HG03521 (cell line): ENCODE results near the gene JHY.

Experiments used
- ATAC-seq: cut with Tn5 transposase; IDR thresholded peaks from one replicate; pipeline ENCODE4 v1.9.1; 2021; ENCODE audit warnings: mild to moderate bottlenecking, moderate library complexity; ENCODE audit not compliant: unreplicated experiment

Gene JHY

DNA sequence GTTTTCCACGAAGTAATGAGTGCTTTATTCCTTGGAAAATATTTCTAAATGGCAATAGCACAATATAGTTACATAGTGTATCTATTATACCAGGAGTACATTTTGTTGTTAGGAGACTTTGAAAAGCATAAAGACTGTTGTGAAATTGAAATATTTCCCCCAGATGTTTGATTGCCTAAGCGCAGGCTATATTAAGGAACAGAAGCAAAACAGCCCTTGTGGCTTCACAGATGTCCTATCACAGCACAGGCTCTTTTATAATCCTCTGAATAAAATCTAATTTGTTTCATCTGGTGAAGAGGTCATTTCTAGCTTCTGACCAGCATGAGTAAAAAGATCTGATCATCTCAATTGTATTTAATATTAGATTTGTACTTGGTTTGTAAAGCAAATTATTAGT lies 50.9 kb downstream of the JHY start:
- ATAC-seq, result no peak

DNA sequence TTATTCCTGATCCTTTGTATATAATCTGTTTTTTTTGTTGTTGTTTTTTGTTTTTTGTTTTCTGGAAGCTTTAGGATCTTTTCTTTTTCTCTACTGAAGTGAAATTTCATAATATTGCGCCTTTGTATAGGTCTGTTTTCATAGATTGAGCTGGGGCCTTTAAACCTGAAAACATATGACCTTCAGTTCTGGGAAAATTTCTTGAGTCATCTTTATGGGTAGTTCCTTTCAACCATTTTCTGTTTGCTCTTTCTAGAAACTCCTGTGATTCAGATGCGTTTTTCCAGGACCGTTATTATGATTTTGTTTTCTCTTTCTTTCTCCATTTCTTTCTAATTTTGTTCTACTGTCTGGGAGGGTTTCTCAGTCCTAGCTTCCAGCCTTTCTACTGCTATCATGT lies 55.4 kb downstream of the JHY start:
- no peak for ATAC-seq

DNA sequence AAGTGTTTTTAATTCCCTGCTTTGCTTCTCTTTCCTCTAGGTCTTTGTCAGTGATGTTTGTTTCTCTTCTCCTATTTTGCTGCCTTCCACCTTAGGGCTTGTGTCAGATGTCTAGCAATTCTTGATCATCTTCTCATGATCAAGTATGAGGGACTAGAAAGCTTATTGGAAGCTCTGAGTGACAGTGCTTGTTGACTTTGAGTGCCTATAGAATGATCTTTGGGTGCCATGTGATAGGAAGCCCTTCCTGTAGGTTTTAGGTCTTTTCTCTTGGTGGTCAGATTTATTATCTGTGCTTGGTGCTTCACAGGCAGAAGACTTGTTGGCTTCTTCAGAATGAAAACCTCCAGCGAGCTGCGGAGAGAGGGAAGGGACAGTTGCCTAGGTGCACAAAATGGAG lies 56.0 kb downstream of the JHY start:
- ATAC-seq, result no peak

DNA sequence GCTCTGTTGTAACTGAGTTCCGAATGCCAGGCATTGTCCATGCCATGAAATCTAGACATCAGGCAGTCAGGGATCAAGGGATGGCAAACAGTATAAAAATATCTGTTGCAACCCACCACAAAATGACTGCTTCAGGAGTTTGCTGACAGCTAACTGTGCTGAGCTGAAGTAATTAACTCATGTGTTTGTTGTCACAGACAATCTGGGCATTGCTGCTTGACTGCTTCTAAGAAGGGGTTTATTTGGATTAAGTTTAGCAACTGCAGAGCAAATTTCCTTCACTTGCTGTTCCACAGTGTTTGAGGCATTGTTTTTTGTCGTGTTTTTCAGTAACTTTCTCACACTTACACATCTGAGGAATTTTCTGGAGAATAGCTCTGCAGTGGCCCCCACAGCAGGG lies 68.7 kb downstream of the JHY start:
- no peak for ATAC-seq

DNA sequence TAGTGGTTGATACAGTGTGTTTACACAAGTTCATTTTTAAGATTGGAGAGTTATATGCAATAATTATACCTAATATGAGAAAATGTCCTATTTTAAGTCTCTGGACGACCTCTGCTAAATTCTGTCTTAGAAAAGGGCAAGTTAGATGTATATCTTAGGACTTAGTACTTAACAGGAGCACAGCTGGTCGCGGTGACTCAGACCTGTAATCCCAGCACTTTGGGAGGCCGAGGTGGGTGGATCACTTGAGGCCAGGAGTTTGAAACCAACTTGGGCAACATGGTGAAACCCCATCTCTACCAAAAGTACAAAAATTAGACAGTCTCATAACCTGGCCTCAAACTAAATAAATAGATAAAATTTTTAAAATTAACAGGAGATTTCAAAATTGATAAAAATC lies 71.9 kb downstream of the JHY start:
- no peak for ATAC-seq

DNA sequence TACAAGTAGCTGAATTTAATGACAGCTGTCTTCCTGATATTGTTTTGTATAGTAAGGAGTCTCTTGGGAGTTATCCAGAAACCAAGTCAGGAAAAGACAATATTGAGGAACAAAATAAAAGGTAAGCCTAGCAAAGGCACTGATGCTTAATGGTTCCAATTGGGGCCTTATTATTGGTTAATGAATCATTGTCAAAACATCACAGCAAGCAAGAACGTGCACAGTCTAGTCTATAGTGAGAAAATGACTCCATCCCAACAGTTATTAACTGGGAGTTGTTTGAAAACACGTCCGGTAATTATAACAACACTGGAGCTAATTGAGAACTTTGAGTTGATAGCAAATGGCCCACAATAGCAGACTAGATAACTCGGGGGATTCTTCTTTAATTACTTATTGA lies 81.4 kb downstream of the JHY start:
- no peak for ATAC-seq

DNA sequence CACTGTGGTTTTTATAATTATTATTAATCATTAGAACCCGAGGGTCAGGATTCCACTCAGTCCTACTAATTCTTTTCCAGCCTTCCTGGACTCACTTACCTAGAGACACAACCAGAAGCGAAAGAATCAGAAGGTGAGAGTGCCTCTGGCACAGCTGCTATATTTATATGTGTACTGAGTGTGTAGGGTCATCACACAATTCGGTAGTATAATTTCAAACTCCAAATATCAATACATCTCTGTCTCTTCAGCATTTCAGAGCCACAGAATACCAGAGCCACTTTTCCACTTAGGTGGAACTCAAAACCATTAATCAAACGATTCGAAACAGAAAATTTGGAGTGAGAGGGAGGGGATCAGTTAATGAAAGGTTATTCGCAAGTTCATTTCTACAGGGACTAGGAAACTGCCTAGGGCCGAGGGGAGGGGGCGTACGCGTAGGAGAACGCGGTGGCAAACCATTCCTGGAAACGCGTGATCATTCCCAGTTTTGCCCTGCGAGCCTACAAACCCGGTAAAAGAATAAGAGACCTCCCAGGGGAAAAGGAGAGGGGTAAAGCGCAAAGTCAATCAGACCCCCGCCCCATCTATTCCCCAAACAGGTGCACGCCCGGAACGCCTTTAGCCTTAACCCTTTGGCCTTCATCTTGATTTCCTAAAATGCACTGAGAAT lies 93.6 kb downstream of the JHY start:
- no peak for ATAC-seq

DNA sequence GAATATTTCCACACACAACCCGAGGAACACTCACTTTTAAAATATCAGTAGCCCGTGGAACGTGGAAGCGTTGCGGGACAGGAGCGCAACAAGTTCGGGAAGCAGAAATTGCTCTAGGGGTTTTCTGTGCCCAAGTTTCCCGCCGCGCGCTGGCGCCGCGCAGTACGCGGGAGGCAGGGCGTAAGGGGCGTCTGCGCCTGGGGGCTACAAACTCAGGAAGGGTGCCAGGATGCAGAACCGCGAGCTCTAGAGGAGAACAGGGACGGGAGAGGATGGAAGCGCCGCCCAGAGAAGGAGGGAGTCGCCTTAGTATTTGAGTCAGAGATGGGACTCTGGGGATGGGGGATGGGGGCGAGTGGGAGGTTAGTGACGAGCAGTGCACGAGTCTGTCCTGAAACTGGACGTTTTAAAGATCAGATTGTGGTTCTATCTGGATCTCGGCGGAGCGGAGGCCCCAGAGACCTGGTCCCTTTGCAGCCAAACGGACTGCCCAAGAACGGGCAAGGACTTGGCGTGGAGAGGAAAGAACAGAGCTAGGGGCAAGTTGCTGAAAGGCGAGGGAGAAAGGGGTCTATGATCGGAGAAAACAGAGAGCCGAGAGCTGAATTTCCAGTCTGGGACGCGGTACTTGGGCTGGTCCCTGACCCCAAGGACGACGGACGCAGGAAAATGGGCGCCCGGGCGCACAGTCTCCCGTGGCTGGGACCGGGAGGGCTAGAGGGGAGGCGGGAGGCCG lies 94.3 kb downstream of the JHY start:
- ATAC-seq, result no peak

DNA sequence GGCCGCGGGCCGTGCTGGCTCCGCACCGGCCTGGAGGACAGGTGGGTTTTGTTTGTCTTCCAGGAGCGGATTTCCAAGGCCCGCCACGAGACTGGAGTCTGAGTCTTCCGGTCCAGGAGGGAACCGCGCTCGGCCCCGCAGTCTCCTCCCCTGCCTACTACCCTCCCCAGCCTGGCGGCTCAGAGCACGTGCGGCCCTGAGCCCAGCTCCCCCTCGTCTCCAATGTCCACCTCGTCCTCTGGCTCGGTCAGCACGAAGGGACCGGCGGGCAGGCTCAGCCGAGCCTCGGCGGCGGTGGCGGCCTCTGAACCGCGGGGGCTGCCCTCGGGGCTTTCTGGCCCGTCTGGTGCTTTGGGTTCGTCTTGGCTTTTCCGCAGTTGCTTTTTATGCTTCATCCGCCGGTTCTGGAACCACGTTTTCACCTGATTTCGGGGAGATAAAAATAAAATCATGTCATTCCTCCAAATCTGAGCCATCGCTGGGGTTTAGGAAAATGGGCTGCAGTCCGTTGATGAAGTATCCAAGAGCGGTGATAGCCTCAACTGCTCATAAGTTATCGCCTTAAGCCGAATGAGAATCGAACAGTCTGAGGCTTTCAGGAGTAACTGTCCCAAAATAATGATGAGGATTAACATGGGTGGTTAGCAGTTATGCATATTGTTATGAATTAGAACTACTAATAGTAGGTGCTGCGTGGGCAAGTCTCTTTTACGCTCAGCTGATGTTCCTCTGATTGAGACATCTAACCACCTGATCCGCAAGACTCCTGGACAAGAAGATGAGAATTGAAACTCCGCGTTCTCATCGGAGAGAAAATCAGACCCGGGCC lies 95.1 kb downstream of the JHY start:
- ATAC-seq, result no peak

DNA sequence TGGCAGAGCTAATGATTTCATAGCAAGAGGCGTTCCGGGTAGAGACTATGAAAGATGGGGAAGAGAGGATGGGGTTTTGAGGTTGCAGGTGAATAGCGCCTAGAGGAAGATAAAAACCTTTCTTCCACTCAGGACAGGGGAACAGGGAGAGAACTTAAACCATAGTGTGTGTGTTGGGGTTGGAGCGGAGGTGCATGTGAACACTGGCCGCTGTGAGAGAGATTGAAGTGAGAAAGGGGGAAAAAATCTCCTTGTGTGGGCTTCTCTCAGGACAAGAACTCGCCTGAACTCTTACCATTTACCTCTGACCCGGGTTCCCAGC lies 95.7 kb downstream of the JHY start:
- ATAC-seq, result no peak

DNA sequence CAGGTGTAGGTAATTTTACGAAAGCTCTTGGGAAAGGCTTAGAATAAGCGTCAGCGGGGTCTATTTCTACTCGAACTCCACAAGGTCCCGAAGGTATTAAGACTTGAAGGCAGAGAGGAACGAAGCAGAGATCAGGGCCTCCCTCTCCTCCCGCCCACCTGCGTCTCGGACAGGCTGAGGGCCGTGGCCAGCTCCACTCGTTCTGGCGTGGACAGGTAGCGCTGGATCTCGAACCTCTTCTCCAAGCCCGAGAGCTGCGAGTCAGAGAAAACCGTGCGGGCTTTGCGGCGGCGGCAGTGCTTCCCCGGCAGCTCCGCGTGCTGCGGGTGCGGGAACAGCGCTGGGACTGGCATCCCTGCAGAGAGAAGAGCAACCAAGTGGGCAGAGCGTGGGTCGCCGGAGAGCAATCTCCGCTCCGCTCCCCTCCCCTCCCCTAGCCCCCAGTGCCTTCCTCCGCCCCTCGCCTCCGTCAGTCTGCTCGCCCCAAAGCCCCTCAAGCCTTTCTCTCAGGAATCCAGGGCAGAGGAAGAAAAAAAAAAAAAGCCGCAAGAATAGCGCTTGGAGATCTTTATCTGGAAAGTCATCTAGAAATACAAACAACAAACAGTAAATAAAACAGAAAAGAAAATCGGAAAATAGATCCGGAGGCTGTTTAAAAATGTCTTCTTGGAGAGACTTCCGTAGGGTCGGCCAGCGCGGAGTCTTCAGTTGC lies 96.7 kb downstream of the JHY start:
- ATAC-seq, result no peak

DNA sequence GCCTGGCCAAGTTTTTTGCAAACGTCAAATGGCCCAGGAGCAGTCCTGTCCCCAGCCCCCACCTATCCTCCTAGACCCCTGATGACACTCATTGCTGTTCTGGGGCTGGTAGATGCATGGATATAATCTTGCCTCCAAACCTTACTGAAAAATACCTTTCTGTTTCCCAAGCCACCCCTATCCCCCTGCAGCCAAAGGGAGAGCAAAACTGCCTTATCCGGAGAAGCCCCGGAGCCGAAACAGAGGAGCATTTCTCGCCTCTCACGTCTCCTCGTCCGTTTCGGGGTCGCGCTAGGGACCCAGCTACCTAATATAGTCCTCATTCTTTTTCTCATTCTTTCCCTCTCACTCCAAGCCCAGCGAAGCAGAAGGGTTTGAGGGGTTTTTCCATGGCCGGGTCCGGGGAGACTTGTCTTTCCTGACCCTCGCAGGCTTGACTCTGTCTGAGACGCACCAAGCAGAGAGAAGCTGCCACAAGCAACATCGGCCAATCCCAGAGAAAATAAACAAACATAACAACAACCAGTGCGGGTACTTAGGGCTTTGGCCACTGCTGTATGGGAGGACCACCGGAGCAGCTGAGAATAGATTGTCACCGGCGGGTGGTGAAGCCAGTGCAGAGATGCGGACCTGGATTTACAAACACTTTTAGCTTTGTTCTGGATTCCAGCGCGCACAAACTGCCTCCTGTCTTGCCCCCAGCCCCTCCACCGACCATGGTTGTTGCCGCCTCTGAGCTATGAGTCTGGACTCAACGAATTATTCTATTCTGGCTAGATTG lies 97.4 kb downstream of the JHY start:
- ATAC-seq, result no peak

DNA sequence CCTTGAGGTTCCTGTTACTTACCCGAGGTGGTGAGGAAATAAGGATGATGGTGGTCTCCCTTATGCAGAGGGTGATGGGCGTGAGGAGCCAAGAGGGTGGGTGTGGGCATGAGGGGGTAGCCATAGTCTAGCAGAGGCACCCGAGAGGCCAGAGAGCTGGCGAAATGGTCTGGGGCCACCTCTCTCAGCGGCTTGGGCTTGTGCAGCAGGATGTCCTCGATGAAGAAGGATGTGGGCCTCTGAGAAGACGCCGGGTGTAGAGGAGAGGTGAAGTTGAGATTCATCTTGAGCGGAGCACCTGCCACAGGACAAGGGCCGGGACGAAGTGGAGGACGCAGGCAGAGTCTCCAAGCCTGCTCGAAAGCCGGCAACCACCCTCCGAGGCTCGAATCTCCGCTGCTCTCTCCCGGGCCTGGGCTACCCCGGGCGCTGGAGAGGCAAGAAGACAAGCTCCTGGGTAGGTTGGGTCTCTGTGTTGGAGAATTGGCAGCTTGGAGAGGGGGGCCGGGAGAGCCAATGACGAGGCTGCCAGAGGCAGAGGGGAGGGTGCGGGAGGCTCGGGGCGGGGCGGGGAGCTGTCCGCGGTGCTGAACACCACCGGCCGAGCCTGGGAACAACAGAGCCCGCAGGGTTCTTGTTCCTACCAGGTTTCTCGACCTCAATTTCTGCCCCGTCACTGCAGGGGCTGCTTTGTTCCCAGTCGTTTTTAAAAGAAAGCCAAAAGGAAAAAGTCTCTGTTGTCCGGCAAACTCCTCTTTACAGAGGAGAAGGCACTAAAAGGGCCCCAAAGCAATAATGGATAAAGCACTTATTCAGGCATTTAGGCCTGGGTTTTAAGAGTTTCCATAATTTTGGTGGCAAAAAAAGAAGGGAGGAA lies 99.1 kb downstream of the JHY start, which contains the start of gene BSX:
BSX (minus strand) TSS at position 447 of the 877 bp plus-strand sequence; CDS start at position 284, 163 bp downstream.
- ATAC-seq, result no peak

DNA sequence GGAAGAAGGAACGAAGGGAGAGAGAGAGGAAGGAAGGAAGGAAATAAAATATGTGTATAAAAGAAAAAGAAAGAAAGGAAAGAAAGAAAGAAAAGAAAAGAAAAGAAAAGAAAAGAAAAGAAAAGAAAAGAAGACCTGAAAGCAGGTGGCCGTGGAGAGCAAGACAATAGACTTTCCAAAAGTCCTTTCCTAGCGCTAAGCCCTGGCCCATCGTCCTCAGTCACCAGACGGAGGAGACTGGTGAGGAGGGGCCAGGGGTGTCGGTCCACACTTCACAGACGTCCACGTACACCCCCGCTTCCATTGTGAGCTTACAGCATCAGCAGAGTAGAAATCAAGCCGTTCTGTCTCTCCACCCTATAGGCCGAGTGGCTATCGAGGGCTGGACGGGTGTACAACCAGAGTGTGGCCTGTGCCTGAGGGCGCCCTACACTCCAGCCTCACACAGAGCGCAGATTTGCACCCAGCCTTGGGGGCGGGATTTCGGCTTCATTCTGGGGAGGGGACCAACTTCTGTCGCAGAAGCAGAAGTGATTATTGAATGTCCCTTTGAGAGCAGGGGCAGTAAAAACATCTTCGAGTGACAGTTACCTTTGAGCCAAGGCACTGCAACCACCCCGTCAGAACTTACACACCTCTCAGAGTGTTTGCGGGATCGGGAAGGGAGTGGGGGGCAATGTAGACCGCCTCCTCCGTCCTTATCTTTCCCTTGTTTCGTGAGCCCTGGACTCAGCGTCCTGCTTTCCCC lies 101.1 kb downstream of the JHY start:
- ATAC-seq, result no peak

DNA sequence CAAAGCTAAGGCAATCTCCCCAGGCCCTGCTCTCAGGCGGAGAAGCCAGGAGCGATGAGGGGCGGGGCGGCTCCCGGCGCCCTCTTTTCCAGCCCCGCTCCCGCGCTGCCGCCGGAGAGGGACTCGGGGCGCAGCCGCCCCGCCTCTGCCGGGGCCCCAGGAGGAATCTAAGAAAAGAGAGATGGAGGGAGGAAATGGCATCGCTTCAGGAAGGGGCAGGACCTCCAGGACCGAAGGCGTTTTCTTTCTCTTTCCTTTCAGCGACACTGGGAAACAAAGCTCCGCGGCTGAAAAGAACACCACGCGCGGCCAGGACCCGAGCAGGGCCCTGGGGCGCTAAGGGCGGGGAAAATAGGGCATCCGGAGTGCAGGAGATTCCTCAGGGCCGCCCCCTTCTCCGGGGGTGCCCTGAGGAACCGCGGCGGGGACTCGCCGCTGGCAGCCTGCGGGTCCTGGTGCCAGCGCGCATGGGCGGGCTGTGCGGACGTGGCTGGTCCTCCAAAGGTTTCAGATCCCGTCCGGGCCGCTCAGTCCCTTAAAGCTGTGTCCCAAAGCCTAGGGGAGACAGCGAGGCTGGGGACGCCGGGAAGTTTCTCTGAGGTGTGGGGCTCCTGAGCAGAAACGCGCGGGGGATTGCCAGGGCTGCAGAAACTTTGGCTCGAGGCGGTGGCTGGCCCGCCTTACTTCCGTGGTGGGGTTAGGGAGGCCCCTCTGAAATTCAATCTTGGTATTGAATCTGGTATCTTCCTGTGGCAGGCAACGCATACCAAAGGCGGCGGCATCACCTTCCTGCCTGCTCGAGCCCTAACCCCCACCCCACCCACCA lies 101.8 kb downstream of the JHY start:
- no peak for ATAC-seq

DNA sequence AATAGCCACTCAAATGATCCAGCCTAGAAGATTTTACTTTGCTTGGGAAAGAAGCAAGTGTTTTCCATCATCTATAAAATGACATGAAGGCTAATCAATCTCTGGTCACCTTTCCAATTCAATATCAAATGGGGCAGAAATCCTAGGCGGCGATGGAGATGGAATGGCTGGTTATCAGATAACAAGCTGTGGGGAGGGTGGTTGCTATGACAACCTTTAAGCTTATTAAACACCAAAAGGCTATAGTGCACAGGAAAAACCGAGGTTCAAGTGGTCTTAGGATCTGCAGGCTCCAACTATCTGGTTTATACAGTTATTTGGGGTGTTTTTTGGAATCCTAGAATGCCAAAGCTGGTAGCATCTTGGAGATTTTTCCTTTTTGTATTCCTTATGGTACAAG lies 113.0 kb downstream of the JHY start:
- no peak for ATAC-seq

DNA sequence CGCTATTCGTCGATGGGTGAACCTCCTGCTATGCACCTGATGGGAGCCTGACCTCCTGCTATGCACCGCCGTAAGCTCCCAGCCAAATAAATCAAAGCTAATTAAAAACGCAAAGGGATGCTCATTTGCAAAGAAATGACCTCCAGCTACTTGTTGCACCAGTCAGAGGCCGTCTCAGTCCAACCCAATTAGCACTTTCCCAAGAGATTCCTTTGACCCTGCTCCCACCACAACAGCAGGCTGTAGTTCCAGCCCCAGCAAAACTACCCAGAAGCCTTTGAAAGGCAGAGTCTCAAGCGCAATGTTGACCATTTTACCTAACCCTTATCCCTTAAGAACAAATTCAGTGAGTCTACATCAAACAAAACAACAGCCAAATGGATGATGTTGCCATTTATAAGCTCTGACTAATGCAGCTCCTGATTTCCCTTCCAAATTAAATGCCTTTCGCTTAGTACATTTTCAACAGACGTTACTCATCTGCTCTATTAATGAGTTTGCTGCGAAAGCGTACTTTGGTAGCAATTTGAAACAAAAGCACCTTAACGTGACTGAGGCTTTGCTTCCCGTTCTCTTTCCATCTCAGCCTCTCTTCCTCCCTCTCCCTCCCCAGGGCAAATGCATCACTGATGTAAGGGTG lies 116.3 kb downstream of the JHY start:
- ATAC-seq, result no peak

DNA sequence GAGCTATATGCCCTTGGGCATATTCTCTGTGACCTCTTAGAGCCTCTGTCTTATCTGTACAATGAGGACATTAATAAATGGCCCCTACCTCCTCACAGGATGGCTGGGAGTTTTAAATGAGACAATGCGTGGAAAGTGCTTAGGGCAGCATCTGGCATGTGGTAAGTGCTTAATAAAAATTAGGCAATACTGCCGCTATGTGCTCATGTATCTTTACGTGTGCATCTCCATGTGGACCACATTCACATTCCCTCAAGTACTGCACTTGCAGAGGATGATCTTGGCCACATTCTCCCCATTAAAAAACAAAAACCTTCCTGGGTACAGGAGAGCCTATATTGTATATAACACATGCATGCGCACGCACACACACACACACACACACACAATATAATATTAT lies 118.2 kb downstream of the JHY start:
- no peak for ATAC-seq
